Measurements from ENCODE around the gene RAPGEF4. TPM values are rescaled to one million over a fixed set of nuclear protein-coding genes. Genes with fewer than 3 reads are reported as not detected.

Gene RAPGEF4
- total and polyA plus RNA-seq, 2 of the 8 experiments (the other 6 are each of a cell fraction or from before 2014, with no cell fraction given): 1.2 to 2.6 TPM

DNA sequence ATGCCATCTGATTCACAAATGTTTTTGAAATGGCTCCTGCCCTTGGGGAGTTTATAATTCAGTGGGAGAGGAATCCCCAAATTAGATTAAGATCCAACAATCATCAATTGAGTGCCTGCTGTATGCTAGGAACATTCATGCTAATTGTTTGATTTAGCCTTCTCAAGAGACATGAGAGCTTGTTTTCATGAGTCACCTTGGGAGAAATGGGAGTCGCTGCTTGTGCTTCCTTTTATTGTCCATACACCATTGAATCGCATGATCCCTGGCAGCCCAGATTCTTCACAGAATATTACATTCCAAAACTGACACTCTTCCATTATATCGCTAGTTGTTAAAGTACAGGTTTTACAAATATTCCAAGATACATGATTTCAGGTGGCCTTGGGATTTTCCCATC is 234.0 kb downstream of the RAPGEF4 start:
- TF ChIP-seq, protein P1, sequence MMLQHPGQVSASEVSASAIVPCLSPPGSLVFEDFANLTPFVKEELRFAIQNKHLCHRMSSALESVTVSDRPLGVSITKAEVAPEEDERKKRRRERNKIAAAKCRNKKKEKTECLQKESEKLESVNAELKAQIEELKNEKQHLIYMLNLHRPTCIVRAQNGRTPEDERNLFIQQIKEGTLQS (IDR thresholded peaks at IDR 0.05; ENCODE audit: insufficient read depth, low read depth, low read length): no peak
- no peak for TF ChIP-seq KDM4A (IDR thresholded peaks at IDR 0.05; ENCODE audit: low read depth, low read length, severe bottlenecking)
- TF ChIP-seq SIRT6 (IDR thresholded peaks at IDR 0.05; ENCODE audit: low read length): no peak
- TF ChIP-seq EP300 (IDR thresholded peaks at IDR 0.05; ENCODE audit: borderline replicate concordance in 1 of 2, low read depth in 2 of 2, low read length in 2 of 2): no peak
- no peak overlapping the region for H3K9ac ChIP-seq (replicated peaks in 1 of 4; ENCODE audit: extremely low read depth in 1 of 4, low read depth in 3 of 4, low read length in 3 of 4)
- no peak overlapping the region for H2BK120ac ChIP-seq (replicated peaks; ENCODE audit: low read depth, low read length)
- H2BK12ac ChIP-seq (ENCODE audit: low read depth, low read length): no peak overlapping the region
- no peaks in the 10 kb centered on the region for H3K79me1 ChIP-seq (ENCODE audit: low read depth, low read length)
- H3K9me3 ChIP-seq (ENCODE audit: insufficient read depth in 2 of 2, low read depth in 1 of 2, low read length in 1 of 2): no peaks in the 10 kb centered on the region
- no peak overlapping the region for H2AFZ ChIP-seq (ENCODE audit: low read length)
- peaks cover 0 to 3% (median 0%) of the 10 kb centered on the region in 4 experiments; a peak in 2 of 7 replicates for H3K4me1 ChIP-seq (replicated peaks in 1 of 4; ENCODE audit: control insufficient read depth in 3 of 4, insufficient read depth in 4 of 4, low read length in 3 of 4)
- H2BK20ac ChIP-seq (ENCODE audit: low read length): no peak overlapping the region
- no peak overlapping the region for H2AK5ac ChIP-seq (ENCODE audit: low read depth, low read length)
- WGBS, 2 experiments (ENCODE audit: extremely low coverage in 1 of 2, insufficient coverage in 1 of 2, insufficient read length in 1 of 2, insufficient replicate concordance in 2 of 2, low coverage in 1 of 2, low lambda C conversion rate in 2 of 2, missing lambda C conversion rate in 1 of 2): 95% methylated on average over 3 of the region's 3 CpGs; no CpG with 5 or more reads in 1 of the 2 experiments
- DNase-seq (ENCODE audit: low read depth in 1 of 2, low spot score in 2 of 2) (no peak), FAIRE-seq (no peak)
- no peak overlapping the region for H3K4me3 ChIP-seq (ENCODE audit: extremely low read depth in 1 of 4, insufficient read depth in 2 of 4, low read depth in 3 of 4, low read length in 4 of 4)
- H3K36me3 ChIP-seq (ENCODE audit: control insufficient read depth in 2 of 4, insufficient read depth in 4 of 4, low read length in 3 of 4): no peaks in the 10 kb centered on the region
- H3K23ac ChIP-seq (ENCODE audit: insufficient read length): no peak overlapping the region
- no peaks in the 10 kb centered on the region for H4K20me1 ChIP-seq (replicated peaks in 1 of 2; ENCODE audit: control insufficient read depth in 1 of 2, insufficient read depth in 2 of 2, low read length in 2 of 2)
- no peak overlapping the region for H3K14ac ChIP-seq (ENCODE audit: insufficient read length)
- no peak overlapping the region for H4K5ac ChIP-seq (ENCODE audit: insufficient read length, low read depth, low read length)
- no peak overlapping the region for H2BK5ac ChIP-seq (ENCODE audit: low read depth, low read length)
- H4K91ac ChIP-seq (replicated peaks; ENCODE audit: insufficient read length, low read length): no peak overlapping the region
- H2BK15ac ChIP-seq (ENCODE audit: low read length): no peak overlapping the region
- ChIA-PET POLR2A (ENCODE audit: partially characterized antibody) (no interaction called here), CTCF (ENCODE audit: partially characterized antibody) (interaction anchor here (1.0 to 1.9 kb wide), 7 partner anchors 9 to 156 kb away, joined by 3 to 10 read pairs (median 4); no protein-coding TSS in a partner anchor)
- H4K8ac ChIP-seq (ENCODE audit: extremely low read depth, insufficient read depth, low read length): no peak overlapping the region
- H3K27me3 ChIP-seq (replicated peaks in 1 of 4; ENCODE audit: control insufficient read depth in 3 of 4, extremely low read depth in 1 of 4, insufficient read depth in 3 of 4, low read length in 3 of 4): no peaks in the 10 kb centered on the region; a peak in 1 of 7 replicates
- no peak overlapping the region for H3K18ac ChIP-seq (ENCODE audit: extremely low read depth, low read length)
- no peak overlapping the region for H3K27ac ChIP-seq (ENCODE audit: low read depth, low read length)
- no peaks in the 10 kb centered on the region for H3K79me2 ChIP-seq (ENCODE audit: control insufficient read depth in 1 of 2, insufficient read depth in 2 of 2, low read length in 2 of 2)
- no peak overlapping the region for H3K4ac ChIP-seq (replicated peaks; ENCODE audit: insufficient read length, low read depth, low read length)
- no peaks in the 10 kb centered on the region for H3K23me2 ChIP-seq (ENCODE audit: low read depth, low read length)
- no peak overlapping the region for H3K56ac ChIP-seq (replicated peaks; ENCODE audit: insufficient read length, low read depth, low read length)
- H3K4me2 ChIP-seq (ENCODE audit: insufficient read depth in 1 of 2, low read depth in 2 of 2, low read length in 2 of 2): no peak overlapping the region

Measured in H1 (cell line).